Measurements from ENCODE around the gene TRIB2. TPM values are rescaled to one million over a fixed set of nuclear protein-coding genes. Genes with fewer than 3 reads are reported as not detected.

TRIB2 gene
- total and polyA plus RNA-seq, 2 of the 4 experiments (the other 2 are of a cell fraction), result 12.0 to 12.7 TPM

DNA sequence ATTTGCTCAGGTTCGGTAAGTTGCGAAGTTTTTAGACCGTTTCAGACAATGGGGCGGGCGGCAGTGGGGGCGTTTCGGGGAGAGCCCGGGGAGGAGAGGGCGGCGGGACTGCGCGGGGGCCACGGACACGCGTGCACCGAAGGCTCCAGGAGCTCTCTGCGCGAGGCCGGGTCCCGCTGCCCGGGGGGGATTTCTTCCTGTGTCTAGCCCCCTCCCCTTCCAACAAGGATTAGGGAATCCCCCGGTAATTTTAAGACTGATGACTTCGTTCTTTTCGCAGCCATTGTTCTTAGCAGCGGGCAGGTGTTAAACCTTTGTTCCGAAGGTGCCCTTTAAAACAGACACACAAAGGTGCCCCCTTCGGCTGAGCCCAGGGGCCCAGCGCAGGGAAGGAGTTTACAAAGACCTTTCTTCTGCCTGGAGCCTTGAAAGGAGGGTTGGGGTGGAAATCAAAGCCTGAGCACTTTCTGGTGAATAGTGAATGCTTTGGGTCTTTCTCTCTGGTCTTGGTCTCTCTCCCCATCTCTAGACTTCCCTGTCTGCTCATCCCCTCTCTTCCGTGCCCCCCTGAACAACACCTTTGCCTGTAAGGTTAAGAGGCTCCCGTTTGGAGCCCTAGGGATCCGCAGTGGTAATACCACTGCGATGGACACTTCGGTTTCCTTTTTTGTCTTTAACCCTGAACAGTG is 2.1 kb downstream of the TRIB2 start:
- Histone ChIP-seq H3K18ac (ENCODE audit: low read depth, low read length) (peak overlapping the region; percentile 89), H3K14ac (replicated peaks; ENCODE audit: low read depth, low read length) (peak overlapping the region; percentile 93), H3K9ac (ENCODE audit: low read depth, low read length) (peak overlapping the region; percentile 93), H4K5ac (ENCODE audit: low read depth, low read length) (peak overlapping the region; percentile 61), H2AK9ac (replicated peaks; ENCODE audit: low read depth, low read length, poor library complexity) (peak overlapping the region; percentile 13), H2BK20ac (ENCODE audit: low read depth, low read length) (peak overlapping the region; percentile 27), H3K4me1 (ENCODE audit: control insufficient read depth, insufficient read depth, low read length) (peaks cover 16% of the 10 kb centered on the region), H3K4me3 (ENCODE audit: insufficient read depth, low read depth, low read length) (peak overlapping the region; percentile 92), H2AK5ac (ENCODE audit: low read depth, low read length) (peak overlapping the region; percentile 32), H3K23ac (ENCODE audit: low read depth, low read length) (peak overlapping the region; percentile 97), H4K8ac (ENCODE audit: low read depth in 2 of 2, low read length in 2 of 2) (peak overlapping the region; percentile 57 to 86; a peak in 3 of 4 replicates), H3K9me3 (ENCODE audit: control insufficient read depth, insufficient read depth, low read length) (no peaks in the 10 kb centered on the region), H3K4me2 (ENCODE audit: low read depth, low read length) (peak overlapping the region; percentile 99), H3K27me3 (ENCODE audit: control insufficient read depth, insufficient read depth, low read length) (no peaks in the 10 kb centered on the region), H4K91ac (ENCODE audit: insufficient read depth, low read depth, low read length) (peak overlapping the region; percentile 43), H3K9me1 (ENCODE audit: insufficient read depth, low read length) (peaks cover 9% of the 10 kb centered on the region; the same call in 1 of the 2 replicates), H2BK120ac (ENCODE audit: low read depth, low read length) (peak overlapping the region; percentile 87), H2BK15ac (ENCODE audit: low read depth, low read length) (peak overlapping the region; percentile 27), H3K4ac (ENCODE audit: low read depth, low read length) (peak overlapping the region; percentile 89), H3K27ac (ENCODE audit: insufficient read depth, low read length) (peak overlapping the region; percentile 93), H4K20me1 (ENCODE audit: insufficient read depth, low read length) (peaks cover 37% of the 10 kb centered on the region; the same call in 1 of the 2 replicates), H2BK5ac (ENCODE audit: low read depth, low read length, poor library complexity, severe bottlenecking) (peak overlapping the region; percentile 78), H3K79me1 (ENCODE audit: low read depth in 1 of 2, low read length in 2 of 2) (peaks cover 0 to 65% of the 10 kb centered on the region in 2 experiments; a peak in 3 of 4 replicates), H2AFZ (replicated peaks; ENCODE audit: low read length, poor library complexity) (peak overlapping the region; percentile 89), H3K36me3 (ENCODE audit: control insufficient read depth, insufficient read depth, low read length) (peaks cover 4% of the 10 kb centered on the region; the same call in 1 of the 2 replicates), H3K56ac (ENCODE audit: extremely low read depth, insufficient read depth, low read length) (peak overlapping the region; percentile 69)
- dilution Hi-C loops (cut with HindIII; ENCODE audit: low sequenced_read_pairs, unreplicated experiment), result no loop called here
- ATAC-seq (ENCODE audit: low read depth) (no peak), DNase-seq (no peak)
- intact Hi-C loops (cut with micrococcal nuclease), result loop anchor here (1.0 to 5.0 kb wide), 6 partner anchors 162 to 712 kb away; no protein-coding TSS in a partner anchor
- BruUV-seq (replicated peaks), result no TSS peak
- CTCF ChIA-PET, result no interaction called here
- POLR2A ChIA-PET (ENCODE audit: unreplicated experiment), result no interaction called here
- WGBS, 2 experiments (ENCODE audit: extremely low coverage in 2 of 2, insufficient read length in 1 of 2), result 0% methylated on average over 1 of the region's 33 CpGs; no CpG with 5 or more reads in 1 of the 2 experiments
- in situ Hi-C loops (cut with MboI; ENCODE audit: low sequenced_read_pairs), result loop anchor here (5.0 to 10.0 kb wide), 6 partner anchors 288 to 887 kb away; no protein-coding TSS in a partner anchor
- TF ChIP-seq, protein P1, sequence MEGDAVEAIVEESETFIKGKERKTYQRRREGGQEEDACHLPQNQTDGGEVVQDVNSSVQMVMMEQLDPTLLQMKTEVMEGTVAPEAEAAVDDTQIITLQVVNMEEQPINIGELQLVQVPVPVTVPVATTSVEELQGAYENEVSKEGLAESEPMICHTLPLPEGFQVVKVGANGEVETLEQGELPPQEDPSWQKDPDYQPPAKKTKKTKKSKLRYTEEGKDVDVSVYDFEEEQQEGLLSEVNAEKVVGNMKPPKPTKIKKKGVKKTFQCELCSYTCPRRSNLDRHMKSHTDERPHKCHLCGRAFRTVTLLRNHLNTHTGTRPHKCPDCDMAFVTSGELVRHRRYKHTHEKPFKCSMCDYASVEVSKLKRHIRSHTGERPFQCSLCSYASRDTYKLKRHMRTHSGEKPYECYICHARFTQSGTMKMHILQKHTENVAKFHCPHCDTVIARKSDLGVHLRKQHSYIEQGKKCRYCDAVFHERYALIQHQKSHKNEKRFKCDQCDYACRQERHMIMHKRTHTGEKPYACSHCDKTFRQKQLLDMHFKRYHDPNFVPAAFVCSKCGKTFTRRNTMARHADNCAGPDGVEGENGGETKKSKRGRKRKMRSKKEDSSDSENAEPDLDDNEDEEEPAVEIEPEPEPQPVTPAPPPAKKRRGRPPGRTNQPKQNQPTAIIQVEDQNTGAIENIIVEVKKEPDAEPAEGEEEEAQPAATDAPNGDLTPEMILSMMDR (conservative IDR thresholded peaks at IDR 0.05; ENCODE audit: low read depth, low read length), result no peak
- TF ChIP-seq BHLHE40 (IDR thresholded peaks at IDR 0.05; ENCODE audit: low read depth, low read length) (no peak), RCOR1 (IDR thresholded peaks at IDR 0.05; ENCODE audit: insufficient replicate concordance, low read length) (no peak), POLR2A (IDR thresholded peaks at IDR 0.05; ENCODE audit: low read depth, low read length) (no peak), MAFK (IDR thresholded peaks at IDR 0.05; ENCODE audit: low read depth, low read length) (no peak)
